OCI-LY1 (cell line): Measurements from ENCODE around the gene MGAT3.

Experiments
- CTCF ChIP-seq: fragments of 200-600 bp; sonication (generic), shearing (Covaris generic); IDR thresholded peaks from 2 replicates; pipeline ENCODE4 v1.5.1; 2017; ENCODE audit warnings: mild to moderate bottlenecking, antibody characterized with exemption, low read length, moderate library complexity, mixed read lengths
- EZH2 ChIP-seq: fragments of 200-600 bp; sonication (generic), shearing (Covaris generic); IDR thresholded peaks from 2 replicates; pipeline ENCODE4 v1.8.0; 2017; ENCODE audit warnings: borderline replicate concordance, mixed run types, mild to moderate bottlenecking, antibody characterized with exemption, low read length, moderate library complexity, mixed read lengths

GRCh38 chr22:39535831-39536449, 79.1 kb downstream of the MGAT3 start:
- TF ChIP-seq CTCF (no peak), EZH2 (no peak)
